NCI-H82 treated with DMSO at 0.1 percent for 48 hours (cell line): ENCODE results near the gene PTX3.

Experiments used
- DNase-seq: peaks from one replicate; lab custom pipeline; 2025; ENCODE audit not compliant: unreplicated experiment; lab: John Stamatoyannopoulos, UW

PTX3 gene

GRCh38 chr3:157471064-157471463 is 34.4 kb downstream of the PTX3 start:
- DNase-seq, result no peak

DNA sequence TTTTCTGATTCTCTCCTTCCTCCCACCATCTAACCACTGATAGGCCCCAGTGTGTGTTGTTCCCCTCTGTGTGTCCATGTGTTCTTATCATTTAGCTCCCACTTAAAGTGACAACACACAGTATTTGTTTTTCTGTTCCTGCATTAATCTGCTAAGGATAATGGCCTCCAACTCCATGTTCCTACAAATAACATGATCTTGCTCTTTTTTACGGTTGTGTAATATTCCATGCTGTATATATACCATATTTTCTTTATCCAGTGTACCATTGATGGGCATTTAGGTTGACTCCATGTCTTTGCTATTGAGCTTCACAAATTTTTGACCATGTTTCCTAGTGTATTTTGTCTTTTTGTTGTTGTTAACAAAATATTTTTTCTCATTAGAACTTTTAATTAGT is 36.0 kb downstream of the PTX3 start:
- no peak for DNase-seq

GRCh38 chr3:157475921-157476414 is 39.3 kb downstream of the PTX3 start:
- no peak for DNase-seq

DNA sequence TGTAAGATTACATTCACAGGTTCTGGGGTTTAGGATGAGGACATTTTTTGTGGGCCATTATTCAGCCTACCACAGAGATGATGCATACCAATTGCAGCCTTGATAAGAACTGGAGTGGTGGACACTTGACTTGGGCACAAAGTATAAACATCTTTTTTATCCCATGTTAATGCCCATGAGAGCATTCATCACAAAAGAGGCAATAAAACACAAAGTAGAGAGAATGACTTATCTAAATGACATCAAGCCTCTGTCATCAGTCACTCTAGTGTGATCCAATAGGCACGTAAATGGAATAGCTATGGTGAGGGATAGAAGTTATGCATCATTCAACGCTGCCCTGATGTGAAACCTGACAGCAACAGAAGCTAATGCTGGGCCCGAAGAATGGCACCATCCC is 40.8 kb downstream of the PTX3 start:
- DNase-seq, result no peak

DNA sequence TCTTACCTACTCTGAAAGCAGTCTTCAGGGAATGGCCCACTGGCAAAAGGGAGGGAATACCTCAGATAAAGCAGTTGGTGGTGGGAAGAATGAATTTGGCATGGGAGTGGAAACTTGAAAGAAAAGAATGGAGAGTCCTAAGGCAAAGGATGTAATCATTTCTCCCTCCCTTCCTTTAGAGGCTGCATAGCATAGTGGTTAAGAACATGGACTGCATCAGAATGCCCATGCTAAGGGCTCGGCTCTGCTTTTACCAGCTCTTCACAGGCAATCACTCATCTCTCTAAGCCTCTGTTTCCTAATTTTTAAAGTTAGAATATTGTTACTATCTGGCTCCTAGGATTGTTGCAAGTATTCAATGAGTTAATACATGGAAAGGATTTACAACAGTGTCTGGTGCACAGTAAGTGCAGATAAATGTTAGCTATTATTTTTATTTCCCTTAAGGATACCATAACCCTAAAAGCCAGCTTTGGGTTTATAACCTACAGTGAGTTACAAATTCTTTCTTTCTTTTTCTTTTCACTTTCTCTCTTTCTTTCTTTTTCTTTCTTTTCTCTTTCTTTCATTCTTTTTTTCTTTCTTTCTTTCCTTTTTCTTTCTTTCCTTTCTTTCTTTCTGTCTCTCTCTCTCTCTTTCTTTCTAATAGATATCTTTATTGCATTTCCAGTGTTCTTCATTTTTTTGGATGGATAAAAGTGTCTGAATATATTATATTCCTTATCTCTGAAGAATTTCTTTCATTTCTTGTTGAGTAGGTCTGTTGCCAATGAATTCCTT is 43.0 kb downstream of the PTX3 start:
- no peak for DNase-seq

DNA sequence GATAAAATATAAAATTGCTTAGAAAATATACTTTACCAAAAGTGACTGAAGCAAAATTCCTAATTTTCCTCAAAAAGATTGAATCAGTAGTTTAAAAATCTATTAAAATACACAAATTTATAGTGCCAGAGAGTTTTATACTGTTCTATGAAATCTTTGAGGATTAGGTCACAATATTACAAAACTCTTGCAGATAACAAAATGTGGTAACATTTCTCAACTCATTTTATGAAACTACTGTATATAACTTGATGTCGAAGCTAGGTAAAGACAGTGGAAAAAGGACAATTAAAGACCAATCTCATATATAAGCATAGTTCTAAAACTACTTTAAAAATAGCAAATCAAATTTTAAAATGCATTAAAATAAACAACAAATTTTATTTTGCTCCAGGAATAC is 50.7 kb downstream of the PTX3 start:
- no peak for DNase-seq

DNA sequence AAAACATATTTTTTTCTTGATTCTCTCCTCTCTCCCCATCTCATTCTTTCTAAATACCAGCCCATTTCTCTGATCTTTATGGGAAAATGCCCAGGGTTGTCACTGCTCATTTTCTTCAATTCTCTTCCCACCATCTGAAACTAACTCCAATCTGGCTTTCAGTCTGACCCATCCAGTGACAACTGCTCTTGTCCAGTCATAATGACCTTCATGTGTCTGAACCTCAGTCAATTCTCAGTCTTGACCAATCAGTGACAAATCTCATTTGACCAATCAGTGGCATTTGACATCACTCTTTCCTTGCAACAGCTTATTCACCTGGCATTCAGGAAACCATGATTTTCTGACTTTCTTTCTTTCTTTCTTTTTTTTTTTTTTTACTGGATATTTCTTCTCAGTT is 51.5 kb downstream of the PTX3 start:
- no peak for DNase-seq

DNA sequence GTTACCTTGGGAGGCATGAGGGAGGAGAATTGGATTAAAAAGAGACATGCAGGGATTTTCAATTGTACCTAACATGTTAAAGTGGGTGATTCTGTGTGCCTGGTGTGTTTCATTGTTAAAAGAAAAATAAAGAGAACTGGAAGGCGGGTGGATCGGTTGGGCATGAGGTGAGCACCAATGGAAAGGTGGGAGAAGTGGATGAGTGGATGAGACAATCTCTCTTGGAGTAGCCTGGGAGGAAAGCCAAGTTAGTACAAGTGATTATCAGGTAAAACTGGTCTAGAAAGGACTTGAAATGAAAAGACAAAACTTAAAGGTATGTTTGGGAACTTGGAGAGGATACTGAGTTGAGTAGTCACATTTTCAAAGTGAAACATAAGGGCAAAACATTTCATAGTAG is 54.5 kb downstream of the PTX3 start:
- no peak for DNase-seq
